Epithelial cell of proximal tubule (primary cell): Measurements from ENCODE around the gene ARHGEF40. TPM values are rescaled to one million over a fixed set of nuclear protein-coding genes. Genes with fewer than 3 reads are reported as not detected.

Source experiments
- DNase-seq: peaks from one replicate; pipeline ENCODE4 v3.0.0-alpha.2; 2011; ENCODE audit warnings: low read depth
- H3K4me3 ChIP-seq: 2 replicates; pipeline ENCODE4 v1.5.1; 2011; ENCODE audit warnings: low read depth, mild to moderate bottlenecking, low read length
- CTCF ChIP-seq: conservative IDR thresholded peaks from 2 replicates; pipeline ENCODE4 v1.5.1; 2012; ENCODE audit warnings: low read depth, mild to moderate bottlenecking, low read length
- total RNA-seq: library from RNA; depleted of rRNA; stranded (reverse); fragments of >200 nt; gene quantifications from 2 replicates; pipeline ENCODE4 v1.2.3, GENCODE V29; 2015

Gene ARHGEF40
- total RNA-seq, 1 donor from 2014 or later: 42.7 TPM

- no peak for DNase-seq
- no peak for TF ChIP-seq CTCF
- H3K4me3 ChIP-seq: no peak overlapping the region
Observed at GRCh38 chr14:21048638-21049037, 21.5 kb upstream of the ARHGEF40 start.

- H3K4me3 ChIP-seq: no peak overlapping the region
- DNase-seq: no peak
- TF ChIP-seq CTCF: no peak
Observed at GRCh38 chr14:21049271-21049673, 20.8 kb upstream of the ARHGEF40 start.

- DNase-seq: no peak
- no peak overlapping the region for H3K4me3 ChIP-seq
- no peak for TF ChIP-seq CTCF
Observed at GRCh38 chr14:21050597-21050996, 19.5 kb upstream of the ARHGEF40 start.

- TF ChIP-seq CTCF: no peak
- no peak overlapping the region for H3K4me3 ChIP-seq
- DNase-seq: no peak
Observed at GRCh38 chr14:21053184-21054122, 16.7 kb upstream of the ARHGEF40 start.

GRCh38 chr14:21054123-21054767, 15.9 kb upstream of the ARHGEF40 start:
- no peak for TF ChIP-seq CTCF
- no peak for DNase-seq
- H3K4me3 ChIP-seq: no peak overlapping the region

- no peak for DNase-seq
- no peak for TF ChIP-seq CTCF
- H3K4me3 ChIP-seq: no peak overlapping the region
Observed at GRCh38 chr14:21054768-21055145, 15.3 kb upstream of the ARHGEF40 start.
